ENCODE results near the gene S100A2. TPM values are rescaled to one million over a fixed set of nuclear protein-coding genes. Genes with fewer than 3 reads are reported as not detected.

Gene S100A2
- total and polyA plus RNA-seq, 2 of the 13 experiments (the other 11 are each of a cell fraction or from before 2014, with no cell fraction given), result 1.2 TPM

DNA sequence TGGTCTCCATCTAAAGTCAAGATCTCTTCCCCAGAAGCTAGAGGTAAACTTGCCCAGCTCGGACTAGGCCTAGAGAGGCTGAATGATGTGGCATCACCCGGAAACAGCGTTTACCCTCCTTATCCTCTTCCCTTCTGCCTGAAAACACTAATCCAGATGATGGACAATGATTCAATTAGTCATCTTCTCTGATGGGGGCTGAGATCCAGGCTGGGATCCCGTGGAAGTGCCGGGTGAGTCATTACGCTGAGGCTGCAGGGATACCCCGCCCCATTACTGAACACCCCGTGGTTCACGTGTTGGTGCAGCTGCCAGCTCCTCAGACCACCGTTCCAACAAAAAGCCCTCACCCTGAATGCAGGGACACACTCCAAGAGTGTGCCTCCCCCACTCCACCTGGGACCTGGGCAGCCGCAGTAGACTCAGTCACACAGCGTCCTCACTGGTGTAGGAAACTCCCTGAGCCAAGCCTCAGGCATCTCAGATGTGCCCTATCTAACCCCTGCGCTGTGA is 31.9 kb downstream of the S100A2 start:
- peak; percentile 39 for DNase-seq (ENCODE audit: low spot score)
- H3K9me3 ChIP-seq (ENCODE audit: low read length), result no peaks in the 10 kb centered on the region
- no peak for FAIRE-seq
- H3K27me3 ChIP-seq (ENCODE audit: control insufficient read depth in 1 of 2, insufficient read depth in 2 of 2, low read length in 2 of 2), result no peaks in the 10 kb centered on the region; a peak in 1 of 5 replicates
- H3K4me1 ChIP-seq (ENCODE audit: insufficient read depth, low read length), result peaks cover 66% of the 10 kb centered on the region
- no peak overlapping the region for H3K27ac ChIP-seq (ENCODE audit: extremely low read length, insufficient read depth, low read length)
- 14% methylated on average over 8 of the region's 13 CpGs for WGBS (ENCODE audit: low lambda C conversion rate)
- no peaks in the 10 kb centered on the region for H3K36me3 ChIP-seq (replicated peaks in 1 of 2; ENCODE audit: control insufficient read depth in 1 of 2, insufficient read depth in 2 of 2, low read length in 2 of 2)
- H3K79me2 ChIP-seq (ENCODE audit: insufficient read depth, low read length), result no peaks in the 10 kb centered on the region
- in situ Hi-C loops (cut with HindIII; ENCODE audit: extremely low pct_ligation_motif_present, low pct_unique_long_range_greater_than_20kb), result loop anchor here (5.0 kb wide), 1 partner anchor 34 kb away; the partner anchor contains the start of gene S100A2
- H2AFZ ChIP-seq (ENCODE audit: low read length), result no peak overlapping the region
- BruUV-seq (replicated peaks), result TSS peak; percentile 33
- peak; percentile 3; the same call in 2 of the 3 replicates for ATAC-seq
- H3K9ac ChIP-seq (ENCODE audit: insufficient read depth, low read depth, low read length), result peak overlapping the region; percentile 28
- peak overlapping the region; percentile 83 for H3K4me2 ChIP-seq (ENCODE audit: low read depth, low read length)
- ChIA-PET POLR2A (interaction anchor here (1.4 to 6.6 kb wide), 5 partner anchors 10 to 100 kb away, joined by 3 to 49 read pairs (median 16); partner anchors contain the start of genes CHTOP, S100A16 and S100A2), CTCF (ENCODE audit: low intra/inter-chr PET ratio, low total read pairs) (interaction anchor here (1.3 to 2.8 kb wide), 4 partner anchors 23 to 94 kb away, joined by 5 to 42 read pairs (median 6); partner anchors contain the start of gene S100A13)
- peak overlapping the region; percentile 39 to 64 (median 41); a peak in 4 of 6 replicates for H3K4me3 ChIP-seq (replicated peaks in 1 of 3; ENCODE audit: insufficient read depth in 1 of 3, low read depth in 2 of 3, low read length in 3 of 3)
- intact Hi-C loops (cut with micrococcal nuclease; ENCODE audit: unreplicated experiment), result loop anchor here (1.0 kb wide), 1 partner anchor 35 kb away; no protein-coding TSS in a partner anchor
- H4K20me1 ChIP-seq (ENCODE audit: insufficient read depth, low read length), result no peaks in the 10 kb centered on the region
- TF ChIP-seq AGO1 (IDR thresholded peaks at IDR 0.05; ENCODE audit: low read depth, low read length, poor library complexity, severe bottlenecking), result peak; percentile 9
- no peak for TF ChIP-seq KLF13 (CRISPR knock-in tag; IDR thresholded peaks at IDR 0.05)
- TF ChIP-seq, protein P1, sequence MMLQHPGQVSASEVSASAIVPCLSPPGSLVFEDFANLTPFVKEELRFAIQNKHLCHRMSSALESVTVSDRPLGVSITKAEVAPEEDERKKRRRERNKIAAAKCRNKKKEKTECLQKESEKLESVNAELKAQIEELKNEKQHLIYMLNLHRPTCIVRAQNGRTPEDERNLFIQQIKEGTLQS (CRISPR knock-in tag; IDR thresholded peaks at IDR 0.05), result 0 out of 2 replicates have a peak, but pooled peaks have one; percentile 20
- TF ChIP-seq, protein P2, sequence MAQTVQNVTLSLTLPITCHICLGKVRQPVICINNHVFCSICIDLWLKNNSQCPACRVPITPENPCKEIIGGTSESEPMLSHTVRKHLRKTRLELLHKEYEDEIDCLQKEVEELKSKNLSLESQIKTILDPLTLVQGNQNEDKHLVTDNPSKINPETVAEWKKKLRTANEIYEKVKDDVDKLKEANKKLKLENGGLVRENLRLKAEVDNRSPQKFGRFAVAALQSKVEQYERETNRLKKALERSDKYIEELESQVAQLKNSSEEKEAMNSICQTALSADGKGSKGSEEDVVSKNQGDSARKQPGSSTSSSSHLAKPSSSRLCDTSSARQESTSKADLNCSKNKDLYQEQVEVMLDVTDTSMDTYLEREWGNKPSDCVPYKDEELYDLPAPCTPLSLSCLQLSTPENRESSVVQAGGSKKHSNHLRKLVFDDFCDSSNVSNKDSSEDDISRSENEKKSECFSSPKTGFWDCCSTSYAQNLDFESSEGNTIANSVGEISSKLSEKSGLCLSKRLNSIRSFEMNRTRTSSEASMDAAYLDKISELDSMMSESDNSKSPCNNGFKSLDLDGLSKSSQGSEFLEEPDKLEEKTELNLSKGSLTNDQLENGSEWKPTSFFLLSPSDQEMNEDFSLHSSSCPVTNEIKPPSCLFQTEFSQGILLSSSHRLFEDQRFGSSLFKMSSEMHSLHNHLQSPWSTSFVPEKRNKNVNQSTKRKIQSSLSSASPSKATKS (CRISPR knock-in tag; IDR thresholded peaks at IDR 0.05), result no peak
- TF ChIP-seq SP2 (CRISPR knock-in tag; IDR thresholded peaks at IDR 0.05), result no peak
- TF ChIP-seq, protein P3, sequence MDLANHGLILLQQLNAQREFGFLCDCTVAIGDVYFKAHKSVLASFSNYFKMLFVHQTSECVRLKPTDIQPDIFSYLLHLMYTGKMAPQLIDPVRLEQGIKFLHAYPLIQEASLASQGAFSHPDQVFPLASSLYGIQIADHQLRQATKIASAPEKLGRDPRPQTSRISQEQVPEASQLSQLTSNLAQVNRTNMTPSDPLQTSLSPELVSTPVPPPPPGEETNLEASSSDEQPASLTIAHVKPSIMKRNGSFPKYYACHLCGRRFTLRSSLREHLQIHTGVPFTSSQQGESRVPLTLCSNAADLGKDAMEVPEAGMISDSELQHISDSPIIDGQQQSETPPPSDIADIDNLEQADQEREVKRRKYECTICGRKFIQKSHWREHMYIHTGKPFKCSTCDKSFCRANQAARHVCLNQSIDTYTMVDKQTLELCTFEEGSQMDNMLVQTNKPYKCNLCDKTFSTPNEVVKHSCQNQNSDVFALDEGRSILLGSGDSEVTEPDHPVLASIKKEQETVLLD (CRISPR knock-in tag; IDR thresholded peaks at IDR 0.05; ENCODE audit: low read depth), result no peak
- TF ChIP-seq FOSL2 (CRISPR knock-in tag; IDR thresholded peaks at IDR 0.05), result peak; percentile 83
- no peak for TF ChIP-seq NR1H2 (CRISPR knock-in tag; IDR thresholded peaks at IDR 0.05; ENCODE audit: borderline replicate concordance, low read depth)
- TF ChIP-seq MAZ (IDR thresholded peaks at IDR 0.05; ENCODE audit: borderline replicate concordance, low read depth, low read length), result no peak
- no peak for TF ChIP-seq MAZ (CRISPR knock-in tag; IDR thresholded peaks at IDR 0.05; ENCODE audit: low read depth)
- TF ChIP-seq, protein P4, sequence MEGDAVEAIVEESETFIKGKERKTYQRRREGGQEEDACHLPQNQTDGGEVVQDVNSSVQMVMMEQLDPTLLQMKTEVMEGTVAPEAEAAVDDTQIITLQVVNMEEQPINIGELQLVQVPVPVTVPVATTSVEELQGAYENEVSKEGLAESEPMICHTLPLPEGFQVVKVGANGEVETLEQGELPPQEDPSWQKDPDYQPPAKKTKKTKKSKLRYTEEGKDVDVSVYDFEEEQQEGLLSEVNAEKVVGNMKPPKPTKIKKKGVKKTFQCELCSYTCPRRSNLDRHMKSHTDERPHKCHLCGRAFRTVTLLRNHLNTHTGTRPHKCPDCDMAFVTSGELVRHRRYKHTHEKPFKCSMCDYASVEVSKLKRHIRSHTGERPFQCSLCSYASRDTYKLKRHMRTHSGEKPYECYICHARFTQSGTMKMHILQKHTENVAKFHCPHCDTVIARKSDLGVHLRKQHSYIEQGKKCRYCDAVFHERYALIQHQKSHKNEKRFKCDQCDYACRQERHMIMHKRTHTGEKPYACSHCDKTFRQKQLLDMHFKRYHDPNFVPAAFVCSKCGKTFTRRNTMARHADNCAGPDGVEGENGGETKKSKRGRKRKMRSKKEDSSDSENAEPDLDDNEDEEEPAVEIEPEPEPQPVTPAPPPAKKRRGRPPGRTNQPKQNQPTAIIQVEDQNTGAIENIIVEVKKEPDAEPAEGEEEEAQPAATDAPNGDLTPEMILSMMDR (CRISPR knock-in tag; IDR thresholded peaks at IDR 0.05), result no peak; the same call in 1 of the 2 replicates
- TF ChIP-seq ZNF547 (CRISPR knock-in tag; IDR thresholded peaks at IDR 0.05), result no peak
- no peak for TF ChIP-seq CBX1 (IDR thresholded peaks at IDR 0.05; ENCODE audit: low read depth)
- TF ChIP-seq ZSCAN21 (CRISPR knock-in tag; IDR thresholded peaks at IDR 0.05; ENCODE audit: borderline replicate concordance), result no peak
- TF ChIP-seq AGO2 (optimal IDR thresholded peaks at IDR 0.05; ENCODE audit: low read depth, low read length), result peak; percentile 39
- no peak for TF ChIP-seq ATM (IDR thresholded peaks at IDR 0.05; ENCODE audit: borderline replicate concordance)
- no peak for TF ChIP-seq RXRA (CRISPR knock-in tag; IDR thresholded peaks at IDR 0.05)
- no peak for TF ChIP-seq TOPORS (CRISPR knock-in tag; IDR thresholded peaks at IDR 0.05)
- no peak for TF ChIP-seq KDM5A (IDR thresholded peaks at IDR 0.05; ENCODE audit: borderline replicate concordance, low read length)
- no peak for TF ChIP-seq ZNF354B (CRISPR knock-in tag; IDR thresholded peaks at IDR 0.05)

Measured in HepG2 (cell line).